ENCODE data around the gene ATMIN.

DNA sequence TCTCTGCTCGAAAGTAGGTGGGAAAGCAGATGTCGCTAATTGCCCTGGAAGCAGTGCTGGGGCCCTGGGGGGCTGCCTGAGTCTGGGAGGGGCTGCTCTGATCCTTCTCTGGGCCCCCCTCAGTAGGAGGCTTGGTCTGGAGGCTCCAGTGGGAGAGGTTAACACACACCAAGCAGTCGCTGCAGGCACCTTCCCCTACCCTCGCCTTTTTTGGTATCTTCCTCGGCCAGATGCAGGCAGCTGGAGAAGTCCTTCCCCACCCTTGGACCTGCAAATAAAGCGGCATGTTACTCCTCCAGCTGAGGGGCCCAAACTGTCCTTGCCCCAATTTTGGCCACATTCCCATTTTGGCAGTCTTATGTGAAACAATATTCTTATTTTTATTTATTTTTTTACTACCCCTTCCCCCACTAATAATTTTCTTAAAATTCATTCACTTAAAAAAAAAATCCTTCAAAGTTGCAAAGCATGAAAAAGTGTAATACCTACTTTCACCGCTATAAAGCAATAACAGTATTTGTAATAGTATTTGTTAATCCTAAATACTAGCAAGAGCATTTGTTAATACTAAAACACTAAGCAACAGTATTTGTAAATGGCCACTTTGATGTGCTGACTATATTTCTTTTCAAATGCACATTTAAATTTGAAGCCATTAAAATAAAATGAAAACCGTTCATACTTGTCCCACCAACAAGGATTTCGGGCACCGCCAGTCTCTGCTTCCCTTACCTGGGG, 26.4 kb downstream of the ATMIN start:
- no peak for TF ChIP-seq CTCF (IDR thresholded peaks at IDR 0.05)
- no peak for TF ChIP-seq ZFX (IDR thresholded peaks at IDR 0.05; ENCODE audit: borderline replicate concordance)
